Upper lobe of left lung (tissue), 4 donors: ENCODE measurements around the gene SURF1.

Experiments
- EP300 ChIP-seq, 4 donors: sonication (generic); formaldehyde crosslinking; IDR thresholded peaks; one replicate each; pipeline ENCODE4 v1.5.1; 2017; ENCODE audit warnings: antibody characterized with exemption in 4 of 4, control low read depth in 2 of 4
- POLR2A ChIP-seq, 4 donors: fragments of 450-650 bp; IDR thresholded peaks; one replicate each; pipeline ENCODE4 v1.5.1; 2016 to 2017; ENCODE audit warnings: antibody characterized with exemption in 4 of 4, mild to moderate bottlenecking in 2 of 4
- POLR2AphosphoS5 ChIP-seq, 2 donors: sonication (generic); formaldehyde crosslinking; IDR thresholded peaks; one replicate each; pipeline ENCODE4 v1.5.1; 2017; ENCODE audit warnings: antibody characterized with exemption in 2 of 2
- TF ChIP-seq, protein P1 (sequence below), 6 experiments: fragments of 450-650 bp in 4 of 6; fragments of 200-600 bp in 2 of 6; sonication (generic) in 2 of 6; IDR thresholded peaks; one replicate each; pipeline ENCODE4 v1.5.1; 2016 to 2019; ENCODE audit warnings: antibody characterized with exemption in 6 of 6

DNA sequence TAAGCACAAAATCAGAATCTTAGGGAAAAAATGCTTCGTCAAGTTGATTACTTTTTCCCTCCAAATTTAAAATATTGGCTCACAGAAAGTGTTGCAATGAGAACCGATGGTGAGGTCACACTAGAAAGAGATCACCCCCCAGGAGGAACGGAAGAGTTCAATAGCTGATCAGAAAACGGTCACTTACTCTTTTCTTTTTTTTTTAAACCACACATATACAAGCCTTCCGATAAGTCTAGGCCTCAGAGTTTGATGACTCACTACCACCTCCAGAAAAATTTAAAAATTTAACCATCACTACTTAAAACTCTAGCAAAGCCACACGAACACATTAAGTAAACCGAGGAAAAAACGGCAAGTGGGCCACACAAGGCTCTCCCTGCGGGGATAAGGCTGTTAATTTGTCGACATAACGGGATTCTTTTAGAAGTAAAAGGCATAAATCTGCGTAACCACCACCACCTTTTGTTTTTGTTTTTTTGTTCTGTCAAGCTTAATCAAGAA is 18.4 kb upstream of the SURF1 start:
- TF ChIP-seq, protein P1, sequence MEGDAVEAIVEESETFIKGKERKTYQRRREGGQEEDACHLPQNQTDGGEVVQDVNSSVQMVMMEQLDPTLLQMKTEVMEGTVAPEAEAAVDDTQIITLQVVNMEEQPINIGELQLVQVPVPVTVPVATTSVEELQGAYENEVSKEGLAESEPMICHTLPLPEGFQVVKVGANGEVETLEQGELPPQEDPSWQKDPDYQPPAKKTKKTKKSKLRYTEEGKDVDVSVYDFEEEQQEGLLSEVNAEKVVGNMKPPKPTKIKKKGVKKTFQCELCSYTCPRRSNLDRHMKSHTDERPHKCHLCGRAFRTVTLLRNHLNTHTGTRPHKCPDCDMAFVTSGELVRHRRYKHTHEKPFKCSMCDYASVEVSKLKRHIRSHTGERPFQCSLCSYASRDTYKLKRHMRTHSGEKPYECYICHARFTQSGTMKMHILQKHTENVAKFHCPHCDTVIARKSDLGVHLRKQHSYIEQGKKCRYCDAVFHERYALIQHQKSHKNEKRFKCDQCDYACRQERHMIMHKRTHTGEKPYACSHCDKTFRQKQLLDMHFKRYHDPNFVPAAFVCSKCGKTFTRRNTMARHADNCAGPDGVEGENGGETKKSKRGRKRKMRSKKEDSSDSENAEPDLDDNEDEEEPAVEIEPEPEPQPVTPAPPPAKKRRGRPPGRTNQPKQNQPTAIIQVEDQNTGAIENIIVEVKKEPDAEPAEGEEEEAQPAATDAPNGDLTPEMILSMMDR (IDR thresholded peaks at IDR 0.05) = no peak
- TF ChIP-seq POLR2A (IDR thresholded peaks at IDR 0.05) (no peak), POLR2AphosphoS5 (IDR thresholded peaks at IDR 0.05) (no peak), EP300 (IDR thresholded peaks at IDR 0.05) (no peak)
